Liver (tissue), 9 donors: Measurements from ENCODE around the gene PDCD1. TPM values are rescaled to one million over a fixed set of nuclear protein-coding genes. Genes with fewer than 3 reads are reported as not detected.

ENCODE experiments used
- DNase-seq: peaks from one replicate; pipeline ENCODE4 v3.0.0-alpha.2; 2017; ENCODE audit warnings: low spot score
- H3K27ac ChIP-seq, 2 donors: one replicate each; pipeline ENCODE4 v1.7.0; 2013; ENCODE audit warnings: inconsistent platforms in 2 of 2, low read length in 2 of 2, control low read depth in 1 of 2, low read depth in 1 of 2, mild to moderate bottlenecking in 1 of 2
- H3K27me3 ChIP-seq, 4 donors: one replicate each; pipeline versions ENCODE4 v1.6.1 to v1.7.0; 2013; ENCODE audit warnings: low read length in 3 of 4, inconsistent platforms in 1 of 4, mild to moderate bottlenecking in 1 of 4, moderate library complexity in 1 of 4; ENCODE audit not compliant: control insufficient read depth in 4 of 4, insufficient read depth in 4 of 4
- H3K36me3 ChIP-seq, 4 donors: one replicate each; pipeline versions ENCODE4 v1.6.1 to v1.7.0; 2013; ENCODE audit warnings: low read length in 3 of 4, mild to moderate bottlenecking in 3 of 4, low read depth in 1 of 4, moderate library complexity in 1 of 4; ENCODE audit not compliant: control insufficient read depth in 4 of 4, insufficient read depth in 3 of 4
- H3K4me1 ChIP-seq, 4 donors: one replicate each; pipeline versions ENCODE4 v1.6.1 to v1.7.0; 2013; ENCODE audit warnings: low read length in 3 of 4, mild to moderate bottlenecking in 3 of 4, moderate library complexity in 1 of 4; ENCODE audit not compliant: control insufficient read depth in 4 of 4, insufficient read depth in 4 of 4
- H3K4me3 ChIP-seq, 3 donors: one replicate each; pipeline versions ENCODE4 v1.6.1 to v1.7.0; 2013; ENCODE audit warnings: low read length in 3 of 3, control low read depth in 1 of 3, low read depth in 1 of 3, mild to moderate bottlenecking in 1 of 3
- H3K9ac ChIP-seq, 2 donors: one replicate each; pipeline ENCODE4 v1.7.0; 2013; ENCODE audit warnings: low read length in 2 of 2, mild to moderate bottlenecking in 2 of 2, moderate library complexity in 2 of 2, control low read depth in 1 of 2, low read depth in 1 of 2
- H3K9me3 ChIP-seq, 4 donors: one replicate each; pipeline versions ENCODE4 v1.6.1 to v1.7.0; 2013; ENCODE audit warnings: low read length in 3 of 4; ENCODE audit not compliant: control insufficient read depth in 4 of 4
- EGR1 ChIP-seq, 2 donors: IDR thresholded peaks; 2 replicates each; pipeline ENCODE4 v1.6.1; 2016 to 2018; ENCODE audit warnings: antibody characterized with exemption in 2 of 2, low read depth in 2 of 2
- FOXA1 ChIP-seq: IDR thresholded peaks from 2 replicates; pipeline ENCODE4 v1.6.1; 2016; ENCODE audit warnings: antibody characterized with exemption
- FOXA2 ChIP-seq: IDR thresholded peaks from 2 replicates; pipeline ENCODE4 v1.6.1; 2016; ENCODE audit warnings: antibody characterized with exemption
- GABPA ChIP-seq, 2 donors: IDR thresholded peaks in 1 of 2; conservative IDR thresholded peaks in 1 of 2; 2 replicates each; pipeline ENCODE4 v1.6.1; 2016; ENCODE audit warnings: antibody characterized with exemption in 2 of 2, mild to moderate bottlenecking in 1 of 2, moderate library complexity in 1 of 2
- HNF4A ChIP-seq, 2 donors: conservative IDR thresholded peaks; 2 replicates each; pipeline ENCODE4 v1.6.1; 2016; ENCODE audit warnings: antibody characterized with exemption in 2 of 2, mild to moderate bottlenecking in 2 of 2
- HNF4G ChIP-seq: IDR thresholded peaks from 2 replicates; pipeline ENCODE4 v1.6.1; 2016; ENCODE audit warnings: antibody characterized with exemption
- JUND ChIP-seq, 2 donors: IDR thresholded peaks; 2 replicates each; pipeline ENCODE4 v1.6.1; 2016; ENCODE audit warnings: antibody characterized with exemption in 2 of 2
- NR2F2 ChIP-seq: IDR thresholded peaks from 2 replicates; pipeline ENCODE4 v1.6.1; 2016; ENCODE audit warnings: antibody characterized with exemption
- RAD21 ChIP-seq, 2 donors: IDR thresholded peaks; 2 replicates each; pipeline ENCODE4 v1.6.1; 2016; ENCODE audit warnings: antibody characterized with exemption in 2 of 2, mild to moderate bottlenecking in 2 of 2
- RXRA ChIP-seq, 2 donors: IDR thresholded peaks; 2 replicates each; pipeline ENCODE4 v1.6.1; 2017 to 2018; ENCODE audit warnings: antibody characterized with exemption in 2 of 2, mild to moderate bottlenecking in 1 of 2
- SP1 ChIP-seq: IDR thresholded peaks from 2 replicates; pipeline ENCODE4 v1.6.1; 2018; ENCODE audit warnings: antibody characterized with exemption, mild to moderate bottlenecking
- TAF1 ChIP-seq: conservative IDR thresholded peaks from 2 replicates; pipeline ENCODE4 v1.6.1; 2016; ENCODE audit warnings: antibody characterized with exemption, mild to moderate bottlenecking
- YY1 ChIP-seq: IDR thresholded peaks from 2 replicates; pipeline ENCODE4 v1.6.1; 2016; ENCODE audit warnings: antibody characterized with exemption, mild to moderate bottlenecking
- WGBS: extraction: QIAGEN DNeasy Blood & Tissue Kit; methylation state at CpG from one replicate; pipeline ENCODE4 v1.1.7; 2013; 5-methylcytosine and 5-hydroxymethylcytosine counted together
- polyA plus RNA-seq, 2 donors: library from polyadenylated mRNA; stranded (reverse) in 1 of 2; unstranded in 1 of 2; fragments of 200-250 nt in 1 of 2; fragments of >200 nt in 1 of 2; fragmentation: Nextera tagmentation in 1 of 2; extraction: Ambion mirVana in 1 of 2; gene quantifications; one replicate each; pipeline versions ENCODE4 v1.2.1 to v1.2.3, GENCODE V29; 2013 to 2015
- total RNA-seq, 2 donors: library from RNA; depleted of rRNA; stranded (reverse); fragments of >200 nt; gene quantifications; one replicate each; pipeline ENCODE4 v1.2.3, GENCODE V29; 2014
- TF ChIP-seq, protein P1 (sequence below): IDR thresholded peaks from 2 replicates; pipeline ENCODE4 v1.6.1; 2016; ENCODE audit warnings: antibody characterized with exemption
- TF ChIP-seq, protein P2 (sequence below): IDR thresholded peaks from 2 replicates; pipeline ENCODE4 v1.6.1; 2016; ENCODE audit warnings: antibody characterized with exemption
- TF ChIP-seq, protein P3 (sequence below): fragments of 150-350 bp; IDR thresholded peaks from 2 replicates; pipeline ENCODE4 v1.5.1; 2017; ENCODE audit warnings: improper control_type of control experiment, low read depth, low read length; ENCODE audit not compliant: missing input control
- TF ChIP-seq, protein P4 (sequence below): IDR thresholded peaks from 2 replicates; pipeline ENCODE4 v1.6.1; 2016; ENCODE audit warnings: antibody characterized with exemption, mild to moderate bottlenecking
- TF ChIP-seq, protein P5 (sequence below): IDR thresholded peaks from 2 replicates; pipeline ENCODE4 v1.6.1; 2016; ENCODE audit warnings: antibody characterized with exemption
- donor health status: healthy.
- donor health status: healthy.
- donor health status: healthy.
- donor health status: healthy.
- donor health status: healthy.

The PDCD1 gene
- total and polyA plus RNA-seq, 4 donors, result 0.20 to 0.37 (median 0.25) TPM; not detected in 1

DNA sequence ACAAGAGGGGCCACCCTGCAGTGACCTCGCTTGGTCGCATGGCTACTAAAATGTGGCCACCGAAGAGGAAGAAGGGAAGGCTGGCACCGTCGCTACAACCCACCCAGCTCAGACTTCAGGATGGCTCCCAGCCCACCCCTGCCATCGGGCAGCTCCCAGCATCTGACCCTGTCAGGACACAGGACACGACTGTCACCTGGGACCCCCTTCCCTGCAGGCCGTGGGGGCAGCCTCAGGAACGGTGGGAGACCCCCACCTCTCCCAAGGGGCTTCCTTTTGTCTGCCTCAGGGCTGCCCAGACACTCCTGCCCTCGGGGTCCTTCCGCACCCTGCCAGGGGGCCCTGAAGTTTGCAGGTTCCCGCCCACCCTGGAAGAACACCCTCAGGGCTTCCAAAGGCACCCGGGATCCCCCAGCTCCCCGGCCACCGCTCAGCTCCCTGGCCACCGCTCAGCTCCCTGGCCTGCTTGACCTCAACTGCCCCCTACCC lies 18.5 kb upstream of the PDCD1 start:
- 81% methylated on average over 16 of the region's 16 CpGs for WGBS
- no peak overlapping the region for H3K27ac ChIP-seq
- DNase-seq, result no peak
- no peaks in the 10 kb centered on the region for H3K27me3 ChIP-seq
- TF ChIP-seq, protein P1, sequence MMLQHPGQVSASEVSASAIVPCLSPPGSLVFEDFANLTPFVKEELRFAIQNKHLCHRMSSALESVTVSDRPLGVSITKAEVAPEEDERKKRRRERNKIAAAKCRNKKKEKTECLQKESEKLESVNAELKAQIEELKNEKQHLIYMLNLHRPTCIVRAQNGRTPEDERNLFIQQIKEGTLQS, result no peak
- TF ChIP-seq EGR1 (IDR thresholded peaks at IDR 0.05; ENCODE audit: low read depth in 2 of 2) (no peak), TAF1 (no peak), JUND (IDR thresholded peaks at IDR 0.05) (no peak), RAD21 (IDR thresholded peaks at IDR 0.05) (no peak), FOXA1 (no peak), FOXA2 (no peak), HNF4G (no peak), SP1 (no peak), RXRA (IDR thresholded peaks at IDR 0.05) (no peak), GABPA (IDR thresholded peaks at IDR 0.05 in 1 of 2, conservative IDR thresholded peaks at IDR 0.05 in 1 of 2) (no peak), YY1 (no peak), NR2F2 (no peak), HNF4A (conservative IDR thresholded peaks at IDR 0.05) (no peak)
- TF ChIP-seq, protein P2, sequence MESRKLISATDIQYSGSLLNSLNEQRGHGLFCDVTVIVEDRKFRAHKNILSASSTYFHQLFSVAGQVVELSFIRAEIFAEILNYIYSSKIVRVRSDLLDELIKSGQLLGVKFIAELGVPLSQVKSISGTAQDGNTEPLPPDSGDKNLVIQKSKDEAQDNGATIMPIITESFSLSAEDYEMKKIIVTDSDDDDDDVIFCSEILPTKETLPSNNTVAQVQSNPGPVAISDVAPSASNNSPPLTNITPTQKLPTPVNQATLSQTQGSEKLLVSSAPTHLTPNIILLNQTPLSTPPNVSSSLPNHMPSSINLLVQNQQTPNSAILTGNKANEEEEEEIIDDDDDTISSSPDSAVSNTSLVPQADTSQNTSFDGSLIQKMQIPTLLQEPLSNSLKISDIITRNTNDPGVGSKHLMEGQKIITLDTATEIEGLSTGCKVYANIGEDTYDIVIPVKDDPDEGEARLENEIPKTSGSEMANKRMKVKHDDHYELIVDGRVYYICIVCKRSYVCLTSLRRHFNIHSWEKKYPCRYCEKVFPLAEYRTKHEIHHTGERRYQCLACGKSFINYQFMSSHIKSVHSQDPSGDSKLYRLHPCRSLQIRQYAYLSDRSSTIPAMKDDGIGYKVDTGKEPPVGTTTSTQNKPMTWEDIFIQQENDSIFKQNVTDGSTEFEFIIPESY, result no peak
- TF ChIP-seq, protein P3, sequence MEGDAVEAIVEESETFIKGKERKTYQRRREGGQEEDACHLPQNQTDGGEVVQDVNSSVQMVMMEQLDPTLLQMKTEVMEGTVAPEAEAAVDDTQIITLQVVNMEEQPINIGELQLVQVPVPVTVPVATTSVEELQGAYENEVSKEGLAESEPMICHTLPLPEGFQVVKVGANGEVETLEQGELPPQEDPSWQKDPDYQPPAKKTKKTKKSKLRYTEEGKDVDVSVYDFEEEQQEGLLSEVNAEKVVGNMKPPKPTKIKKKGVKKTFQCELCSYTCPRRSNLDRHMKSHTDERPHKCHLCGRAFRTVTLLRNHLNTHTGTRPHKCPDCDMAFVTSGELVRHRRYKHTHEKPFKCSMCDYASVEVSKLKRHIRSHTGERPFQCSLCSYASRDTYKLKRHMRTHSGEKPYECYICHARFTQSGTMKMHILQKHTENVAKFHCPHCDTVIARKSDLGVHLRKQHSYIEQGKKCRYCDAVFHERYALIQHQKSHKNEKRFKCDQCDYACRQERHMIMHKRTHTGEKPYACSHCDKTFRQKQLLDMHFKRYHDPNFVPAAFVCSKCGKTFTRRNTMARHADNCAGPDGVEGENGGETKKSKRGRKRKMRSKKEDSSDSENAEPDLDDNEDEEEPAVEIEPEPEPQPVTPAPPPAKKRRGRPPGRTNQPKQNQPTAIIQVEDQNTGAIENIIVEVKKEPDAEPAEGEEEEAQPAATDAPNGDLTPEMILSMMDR, result no peak
- TF ChIP-seq, protein P4, sequence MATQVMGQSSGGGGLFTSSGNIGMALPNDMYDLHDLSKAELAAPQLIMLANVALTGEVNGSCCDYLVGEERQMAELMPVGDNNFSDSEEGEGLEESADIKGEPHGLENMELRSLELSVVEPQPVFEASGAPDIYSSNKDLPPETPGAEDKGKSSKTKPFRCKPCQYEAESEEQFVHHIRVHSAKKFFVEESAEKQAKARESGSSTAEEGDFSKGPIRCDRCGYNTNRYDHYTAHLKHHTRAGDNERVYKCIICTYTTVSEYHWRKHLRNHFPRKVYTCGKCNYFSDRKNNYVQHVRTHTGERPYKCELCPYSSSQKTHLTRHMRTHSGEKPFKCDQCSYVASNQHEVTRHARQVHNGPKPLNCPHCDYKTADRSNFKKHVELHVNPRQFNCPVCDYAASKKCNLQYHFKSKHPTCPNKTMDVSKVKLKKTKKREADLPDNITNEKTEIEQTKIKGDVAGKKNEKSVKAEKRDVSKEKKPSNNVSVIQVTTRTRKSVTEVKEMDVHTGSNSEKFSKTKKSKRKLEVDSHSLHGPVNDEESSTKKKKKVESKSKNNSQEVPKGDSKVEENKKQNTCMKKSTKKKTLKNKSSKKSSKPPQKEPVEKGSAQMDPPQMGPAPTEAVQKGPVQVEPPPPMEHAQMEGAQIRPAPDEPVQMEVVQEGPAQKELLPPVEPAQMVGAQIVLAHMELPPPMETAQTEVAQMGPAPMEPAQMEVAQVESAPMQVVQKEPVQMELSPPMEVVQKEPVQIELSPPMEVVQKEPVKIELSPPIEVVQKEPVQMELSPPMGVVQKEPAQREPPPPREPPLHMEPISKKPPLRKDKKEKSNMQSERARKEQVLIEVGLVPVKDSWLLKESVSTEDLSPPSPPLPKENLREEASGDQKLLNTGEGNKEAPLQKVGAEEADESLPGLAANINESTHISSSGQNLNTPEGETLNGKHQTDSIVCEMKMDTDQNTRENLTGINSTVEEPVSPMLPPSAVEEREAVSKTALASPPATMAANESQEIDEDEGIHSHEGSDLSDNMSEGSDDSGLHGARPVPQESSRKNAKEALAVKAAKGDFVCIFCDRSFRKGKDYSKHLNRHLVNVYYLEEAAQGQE, result no peak
- TF ChIP-seq, protein P5, sequence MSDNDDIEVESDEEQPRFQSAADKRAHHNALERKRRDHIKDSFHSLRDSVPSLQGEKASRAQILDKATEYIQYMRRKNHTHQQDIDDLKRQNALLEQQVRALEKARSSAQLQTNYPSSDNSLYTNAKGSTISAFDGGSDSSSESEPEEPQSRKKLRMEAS, result no peak
- H3K36me3 ChIP-seq, result no peaks in the 10 kb centered on the region
- no peak overlapping the region for H3K4me3 ChIP-seq
- H3K4me1 ChIP-seq, result peaks cover 0 to 13% (median 8%) of the 10 kb centered on the region in 4 donors
- no peak overlapping the region for H3K9ac ChIP-seq
- H3K9me3 ChIP-seq, result no peaks in the 10 kb centered on the region
